Epithelial cell of proximal tubule (primary cell): ENCODE measurements around the gene GTF3A. TPM values are rescaled to one million over a fixed set of nuclear protein-coding genes. Genes with fewer than 3 reads are reported as not detected.

Source experiments
- DNase-seq: peaks from one replicate; pipeline ENCODE4 v3.0.0-alpha.2; 2011; ENCODE audit warnings: low read depth
- H3K4me3 ChIP-seq: 2 replicates; pipeline ENCODE4 v1.5.1; 2011; ENCODE audit warnings: low read depth, mild to moderate bottlenecking, low read length
- CTCF ChIP-seq: conservative IDR thresholded peaks from 2 replicates; pipeline ENCODE4 v1.5.1; 2012; ENCODE audit warnings: low read depth, mild to moderate bottlenecking, low read length
- total RNA-seq: library from RNA; depleted of rRNA; stranded (reverse); fragments of >200 nt; gene quantifications from 2 replicates; pipeline ENCODE4 v1.2.3, GENCODE V29; 2015

The GTF3A gene
- total RNA-seq, 1 donor from 2014 or later, result 160 TPM

GRCh38 chr13:27421101-27421871, 3.1 kb upstream of the GTF3A start:
- no peak for DNase-seq
- no peak overlapping the region for H3K4me3 ChIP-seq
- no peak for TF ChIP-seq CTCF

- no peak overlapping the region for H3K4me3 ChIP-seq
- DNase-seq, result no peak
- no peak for TF ChIP-seq CTCF
Observed at GRCh38 chr13:27423333-27423732, 1.1 kb upstream of the GTF3A start.

GRCh38 chr13:27425158-27425917, 919 bp downstream of the GTF3A start:
- TF ChIP-seq CTCF, result no peak
- DNase-seq, result no peak
- H3K4me3 ChIP-seq, result peak overlapping the region; percentile 58

GRCh38 chr13:27425918-27426630, 1.7 kb downstream of the GTF3A start:
- peak; percentile 61 for TF ChIP-seq CTCF
- no peak for DNase-seq
- H3K4me3 ChIP-seq, result peak overlapping the region; percentile 58

- DNase-seq, result no peak
- no peak overlapping the region for H3K4me3 ChIP-seq
- TF ChIP-seq CTCF, result no peak
Observed at GRCh38 chr13:27427641-27428040, 3.2 kb downstream of the GTF3A start.

GRCh38 chr13:27428160-27428559, 3.7 kb downstream of the GTF3A start:
- no peak for DNase-seq
- no peak for TF ChIP-seq CTCF
- H3K4me3 ChIP-seq, result no peak overlapping the region
